Raji (cell line): Measurements from ENCODE around the gene NUDT3.

Experiments used
- POLR2A ChIP-seq: IDR thresholded peaks from 2 replicates; pipeline ENCODE4 v1.6.1; 2011; ENCODE audit warnings: low read depth, low read length, control low read depth; ENCODE audit not compliant: insufficient read depth

NUDT3 gene

GRCh38 chr6:34275128-34275804, 117.2 kb downstream of the NUDT3 start:
- TF ChIP-seq POLR2A, result no peak

- TF ChIP-seq POLR2A, result no peak
These were observed 118.3 kb downstream of the NUDT3 start for GRCh38 chr6:34274129-34274528.

GRCh38 chr6:34273242-34273805, 119.1 kb downstream of the NUDT3 start:
- no peak for TF ChIP-seq POLR2A

DNA sequence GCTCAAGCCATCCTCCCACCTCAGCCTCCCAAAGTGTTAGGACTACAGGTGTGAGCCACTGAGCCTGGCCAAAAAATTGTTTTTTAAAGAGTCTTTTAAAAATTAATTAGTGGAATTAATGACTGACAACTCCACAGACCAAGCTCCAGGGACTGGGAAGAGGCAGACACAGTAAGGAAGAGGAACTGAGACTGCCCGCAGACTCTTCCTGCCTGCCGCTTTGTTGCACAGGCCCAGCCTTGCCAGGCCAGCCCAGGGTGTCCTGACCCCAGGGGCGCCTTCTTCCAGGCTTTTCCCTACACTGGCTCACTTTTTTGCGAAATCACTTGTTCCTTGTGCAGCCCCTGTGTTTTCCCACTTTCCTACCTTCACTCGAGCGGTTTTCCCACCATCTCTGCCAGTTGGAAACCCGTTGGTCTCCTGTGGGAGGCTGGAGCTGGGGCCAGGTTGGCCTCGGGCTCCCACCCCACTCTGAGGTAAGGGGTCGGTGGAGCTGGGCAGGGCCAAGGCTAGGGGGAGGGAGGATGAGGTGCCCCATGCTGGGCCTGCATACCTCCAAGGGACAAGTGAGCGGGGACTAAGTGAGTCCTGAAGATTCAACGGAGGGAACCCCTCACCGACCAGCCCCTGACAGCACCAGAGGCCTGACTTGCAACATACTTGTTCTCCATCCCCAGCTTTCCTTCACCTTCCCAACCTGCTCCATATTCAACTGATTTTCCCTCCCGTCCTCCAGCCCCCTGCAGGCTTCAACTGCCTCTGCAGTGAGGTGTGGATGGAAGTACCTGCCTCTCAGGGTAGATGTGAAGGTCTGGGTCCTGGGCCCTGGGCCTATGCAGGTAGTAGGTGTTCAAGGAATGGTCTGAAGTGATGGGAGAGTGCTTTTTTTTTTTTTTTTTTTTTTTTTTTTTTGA, 120.2 kb downstream of the NUDT3 start:
- TF ChIP-seq POLR2A, result no peak

GRCh38 chr6:34267746-34268145, 124.7 kb downstream of the NUDT3 start:
- no peak for TF ChIP-seq POLR2A

DNA sequence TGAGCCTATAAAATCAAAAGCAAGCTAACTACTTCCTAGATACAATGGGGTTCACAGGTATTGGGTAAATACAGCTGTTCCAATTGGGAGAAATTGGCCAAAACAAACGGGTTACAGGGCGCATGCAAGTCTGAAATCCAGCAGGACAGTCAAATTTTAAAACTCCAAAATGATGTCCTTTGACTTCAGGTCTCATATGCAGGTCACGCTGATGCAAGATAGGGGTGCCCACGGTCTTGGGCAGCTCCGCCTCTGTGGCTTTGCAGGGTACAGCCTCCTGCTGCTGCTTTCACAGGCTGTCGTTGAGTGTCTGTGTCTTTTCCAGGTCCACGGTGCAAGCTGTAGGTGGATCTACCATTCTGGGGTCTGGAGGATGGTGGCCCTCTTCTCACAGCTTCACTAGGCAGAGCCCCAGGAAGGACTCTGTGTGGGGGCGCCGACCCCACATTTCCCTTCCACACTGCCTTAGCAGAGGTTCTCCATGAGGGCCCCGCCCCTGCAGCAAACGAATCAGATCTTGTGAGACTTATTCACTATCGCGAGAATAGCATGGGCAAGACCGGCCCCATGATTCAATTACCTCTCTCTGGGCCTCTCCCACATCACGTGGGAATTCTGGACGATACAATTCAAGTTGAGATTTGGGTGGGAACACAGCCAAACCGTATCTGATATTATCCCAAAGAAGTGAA, 131.7 kb downstream of the NUDT3 start:
- TF ChIP-seq POLR2A, result no peak

DNA sequence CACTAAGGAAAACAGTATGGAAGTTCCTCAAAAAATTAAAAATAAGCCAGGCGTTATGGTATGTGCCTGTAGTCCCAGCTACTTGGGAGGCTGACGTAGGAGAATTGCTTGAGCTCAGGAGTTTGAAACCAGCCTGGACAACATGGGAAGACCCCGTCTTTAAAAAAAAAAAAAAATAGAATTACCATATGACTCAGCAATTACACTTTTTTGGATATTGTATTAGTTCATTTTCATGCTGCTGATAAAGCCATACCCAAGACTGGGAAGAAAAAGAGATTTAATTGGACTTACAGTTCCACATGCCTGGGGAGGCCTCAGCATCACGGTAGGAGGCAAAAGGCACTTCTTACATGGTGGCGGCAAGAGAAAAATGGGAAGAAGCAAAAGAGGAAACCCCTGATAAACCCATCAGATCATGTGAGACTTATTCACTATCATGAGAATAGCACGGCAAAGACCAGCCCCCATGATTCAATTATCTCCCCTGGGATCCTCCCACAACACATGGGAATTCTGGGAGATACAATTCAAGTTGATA, 132.9 kb downstream of the NUDT3 start:
- no peak for TF ChIP-seq POLR2A

GRCh38 chr6:34249469-34250261, 142.8 kb downstream of the NUDT3 start:
- no peak for TF ChIP-seq POLR2A

DNA sequence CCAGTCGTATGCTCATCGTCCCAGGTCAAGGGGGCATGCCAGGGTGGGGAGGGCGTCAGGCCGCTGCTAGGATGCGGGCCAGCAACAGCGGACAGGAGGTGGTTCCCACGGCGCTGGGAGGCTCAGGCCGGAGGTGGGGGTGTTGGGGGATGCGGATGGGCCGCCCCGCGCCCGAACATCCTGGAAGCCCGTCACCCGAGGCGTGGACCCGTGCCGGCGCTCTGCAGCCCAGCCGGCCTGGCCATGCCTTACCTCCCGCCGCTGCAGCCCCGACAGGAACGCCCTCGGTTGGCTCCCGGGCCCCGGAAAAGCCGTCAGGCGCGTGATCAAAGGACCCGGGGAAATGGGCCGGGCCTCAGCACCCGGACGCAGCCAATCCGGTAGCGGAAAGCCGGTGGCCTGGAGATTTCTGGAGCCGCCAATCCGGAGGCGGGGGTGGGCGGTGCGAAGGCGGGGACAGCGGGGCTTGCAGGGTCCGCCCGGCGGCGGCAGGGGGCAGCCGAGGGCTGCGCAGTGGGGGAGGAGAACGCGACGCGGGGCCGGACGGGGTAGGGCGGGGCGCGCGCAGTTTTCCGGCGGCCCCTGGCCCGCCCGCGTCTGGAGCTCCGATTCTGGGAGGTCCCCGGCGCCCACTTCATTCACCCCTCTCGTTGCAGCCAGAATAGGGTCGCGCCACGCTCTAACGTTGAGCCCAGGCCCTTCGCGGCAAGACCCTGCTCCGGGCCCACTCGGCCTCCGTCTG, 143.6 kb downstream of the NUDT3 start, which contains the start of gene SMIM29:
Gene SMIM29, minus strand, starts transcription at position 280 of the 742 bp plus-strand sequence. CDS start 1,215 bp downstream, outside the sequence.
- TF ChIP-seq POLR2A, result peak; percentile 83

GRCh38 chr6:34248198-34248726, 144.2 kb downstream of the NUDT3 start:
- no peak for TF ChIP-seq POLR2A

- TF ChIP-seq POLR2A, result no peak
These were observed 144.8 kb downstream of the NUDT3 start for GRCh38 chr6:34247481-34248197.

DNA sequence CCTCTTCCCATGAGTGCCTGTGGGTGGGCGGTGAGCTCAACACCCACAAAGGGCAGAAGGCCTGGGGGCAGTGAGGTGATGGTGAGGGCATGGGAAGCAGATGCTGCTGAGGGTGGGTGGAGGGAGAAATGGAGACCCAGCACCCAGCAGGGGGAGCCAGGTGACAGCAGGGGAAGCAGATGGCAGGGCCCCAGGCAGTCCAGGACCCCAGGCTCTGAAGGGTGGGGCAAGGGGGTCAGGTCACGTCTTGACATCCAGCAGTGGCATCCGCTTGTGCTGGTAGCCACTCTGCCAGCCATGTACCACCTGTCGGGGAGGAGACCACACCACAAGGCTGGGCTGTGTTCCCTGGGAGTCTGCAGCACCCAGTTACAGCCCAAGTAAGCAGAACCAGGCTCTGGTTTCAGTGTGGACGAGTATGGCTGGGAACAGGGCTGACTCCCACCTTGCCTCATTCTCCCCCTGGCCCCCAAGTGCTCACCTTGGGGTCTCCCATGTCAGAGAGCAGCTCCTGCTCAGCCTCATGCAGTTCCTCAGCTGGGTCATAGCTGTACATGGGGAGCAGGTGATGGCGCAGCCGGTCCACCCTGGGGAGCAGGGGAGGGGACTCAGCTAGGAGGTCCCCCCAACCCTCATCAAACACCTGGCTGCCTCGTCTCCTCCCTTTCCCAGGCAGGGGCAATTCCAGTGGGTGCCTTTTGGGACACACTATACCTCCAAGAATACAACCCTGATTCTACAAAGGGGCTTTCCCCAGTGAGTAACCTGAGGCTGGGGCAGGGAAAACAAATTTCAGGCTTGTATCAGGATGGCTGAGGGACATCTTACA, 145.7 kb downstream of the NUDT3 start:
- TF ChIP-seq POLR2A, result peak; percentile 59
